ENCODE results near the gene HCK.
A peak's percentile ranks its signal among the peaks of the same experiment; 100 is the strongest.

The HCK gene

GRCh38 chr20:32050324-32050841 is 1.7 kb upstream of the HCK start:
- Histone ChIP-seq H3K4me3 (ENCODE audit: control insufficient read depth in 1 of 7, extremely low read depth in 1 of 7, insufficient read depth in 4 of 7, low read depth in 2 of 7, low read length in 6 of 7) (no peak overlapping the region), H3K27me3 (replicated peaks in 2 of 5; ENCODE audit: control insufficient read depth in 4 of 5, insufficient read depth in 5 of 5, low read length in 4 of 5) (peaks cover 0 to 7% (median 0%) of the 10 kb centered on the region in 5 experiments), H3K4me1 (ENCODE audit: control extremely low read depth in 1 of 4, control insufficient read depth in 4 of 4, insufficient read depth in 4 of 4, low read length in 3 of 4) (peaks cover 9 to 38% (median 25%) of the 10 kb centered on the region in 4 experiments), H3K36me3 (ENCODE audit: control insufficient read depth in 4 of 4, insufficient read depth in 4 of 4, low read length in 3 of 4) (peaks cover 0 to 10% (median 0%) of the 10 kb centered on the region in 4 experiments), H3K27ac (ENCODE audit: insufficient read depth in 1 of 2, low read depth in 1 of 2, low read length in 2 of 2, poor library complexity in 1 of 2, severe bottlenecking in 2 of 2) (no peak overlapping the region), H3K9me3 (ENCODE audit: control extremely low read depth in 1 of 5, control insufficient read depth in 4 of 5, insufficient read depth in 2 of 5, low read depth in 1 of 5, low read length in 4 of 5) (no peaks in the 10 kb centered on the region)
- ChIA-PET POLR2A (no interaction called here), CTCF (interaction anchor here (0.6 to 1.4 kb wide), 2 partner anchors 41 to 69 kb away, joined by 4 to 7 read pairs; no protein-coding TSS in a partner anchor)
- 100% methylated on average over 2 of the region's 4 CpGs for WGBS (ENCODE audit: insufficient coverage)
- peak in 1 of 3 donors; percentile 29 for DNase-seq

DNA sequence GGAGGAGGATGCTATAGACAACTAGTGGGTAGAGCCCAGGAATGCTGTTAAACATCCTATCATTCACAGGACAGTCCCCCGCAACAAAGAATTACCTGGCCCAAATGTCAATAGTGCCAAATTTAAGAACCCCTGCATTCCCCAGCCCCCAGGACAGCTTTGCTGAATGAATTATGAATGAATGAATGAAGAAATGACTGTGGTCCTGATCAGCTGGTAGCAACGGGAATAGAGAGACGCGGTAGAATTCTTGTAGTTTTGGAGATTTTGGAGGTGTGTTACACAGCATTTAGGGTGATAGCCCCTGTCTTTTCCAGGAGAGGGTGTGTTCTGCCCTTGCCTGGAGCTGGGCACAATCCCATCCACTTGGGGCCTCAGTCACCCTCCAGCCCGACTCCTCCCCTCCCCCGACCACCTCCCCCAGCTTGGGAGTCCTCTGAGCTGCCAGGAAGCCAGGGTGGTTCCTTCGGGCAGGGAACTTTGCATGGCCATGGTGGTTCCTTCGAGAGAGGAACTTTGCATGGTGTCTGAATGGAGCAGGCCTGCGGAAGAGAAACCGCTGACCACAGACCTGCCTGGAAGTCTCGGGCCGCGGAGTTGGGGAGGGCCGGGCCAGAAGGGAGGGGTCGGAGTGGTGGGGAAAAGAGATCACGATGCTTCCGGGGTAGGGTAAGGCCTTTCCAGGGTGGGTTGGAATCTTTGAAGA is 1.0 kb upstream of the HCK start:
- POLR2A ChIA-PET, result interaction anchor here (0.6 kb wide), 1 partner anchor 28 kb away, joined by 3 read pairs; no protein-coding TSS in a partner anchor
- 5% methylated on average over 16 of the region's 17 CpGs for WGBS (ENCODE audit: insufficient coverage)
- Histone ChIP-seq H3K4me3 (ENCODE audit: control insufficient read depth in 1 of 7, extremely low read depth in 1 of 7, insufficient read depth in 4 of 7, low read depth in 2 of 7, low read length in 6 of 7) (peak overlapping the region in 6 of 7 experiments; percentile 3 to 85 (median 78)), H3K27ac (ENCODE audit: insufficient read depth in 1 of 2, low read depth in 1 of 2, low read length in 2 of 2, poor library complexity in 1 of 2, severe bottlenecking in 2 of 2) (no peak overlapping the region), H3K4me1 (ENCODE audit: control extremely low read depth in 1 of 4, control insufficient read depth in 4 of 4, insufficient read depth in 4 of 4, low read length in 3 of 4) (peaks cover 9 to 43% (median 25%) of the 10 kb centered on the region in 4 experiments), H3K27me3 (replicated peaks in 2 of 5; ENCODE audit: control insufficient read depth in 4 of 5, insufficient read depth in 5 of 5, low read length in 4 of 5) (peaks cover 0 to 7% (median 0%) of the 10 kb centered on the region in 5 experiments), H3K9me3 (ENCODE audit: control extremely low read depth in 1 of 5, control insufficient read depth in 4 of 5, insufficient read depth in 2 of 5, low read depth in 1 of 5, low read length in 4 of 5) (no peaks in the 10 kb centered on the region), H3K36me3 (ENCODE audit: control insufficient read depth in 4 of 4, insufficient read depth in 4 of 4, low read length in 3 of 4) (peaks cover 0 to 10% (median 0%) of the 10 kb centered on the region in 4 experiments)
- DNase-seq, result peak; percentile 67 to 87 (median 85)
- CTCF ChIA-PET, result interaction anchor here (0.6 to 1.4 kb wide), 2 partner anchors 40 to 69 kb away, joined by 4 to 7 read pairs; no protein-coding TSS in a partner anchor

DNA sequence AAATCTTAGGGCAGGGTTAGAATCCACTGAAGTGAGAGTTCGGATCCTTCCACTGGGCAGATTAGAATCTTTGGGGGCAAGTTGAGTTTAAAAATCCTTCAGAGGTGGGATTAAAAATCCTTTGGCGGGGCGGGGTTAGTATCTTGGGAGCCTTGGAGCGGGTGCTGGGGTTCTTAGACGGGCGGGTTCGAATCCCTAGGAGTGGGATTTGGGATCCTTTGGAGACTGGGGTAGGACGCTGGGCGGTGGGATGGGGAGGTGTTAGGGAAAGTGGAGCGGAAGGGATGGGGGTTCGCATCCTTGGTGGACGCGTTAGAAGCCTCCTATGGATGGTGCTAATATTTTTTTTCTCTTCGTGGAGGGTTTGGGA is 337 bp upstream of the HCK start:
- H3K27ac ChIP-seq (ENCODE audit: insufficient read depth in 1 of 2, low read depth in 1 of 2, low read length in 2 of 2, poor library complexity in 1 of 2, severe bottlenecking in 2 of 2), result no peak overlapping the region
- no peak for DNase-seq
- H3K36me3 ChIP-seq (ENCODE audit: control insufficient read depth in 4 of 4, insufficient read depth in 4 of 4, low read length in 3 of 4), result peaks cover 0 to 10% (median 0%) of the 10 kb centered on the region in 4 experiments
- WGBS (ENCODE audit: insufficient coverage), result 13% methylated on average over 13 of the region's 14 CpGs
- no peaks in the 10 kb centered on the region for H3K9me3 ChIP-seq (ENCODE audit: control extremely low read depth in 1 of 5, control insufficient read depth in 4 of 5, insufficient read depth in 2 of 5, low read depth in 1 of 5, low read length in 4 of 5)
- peaks cover 9 to 47% (median 25%) of the 10 kb centered on the region in 4 experiments for H3K4me1 ChIP-seq (ENCODE audit: control extremely low read depth in 1 of 4, control insufficient read depth in 4 of 4, insufficient read depth in 4 of 4, low read length in 3 of 4)
- peak overlapping the region; percentile 3 to 85 (median 76) for H3K4me3 ChIP-seq (ENCODE audit: control insufficient read depth in 1 of 7, extremely low read depth in 1 of 7, insufficient read depth in 4 of 7, low read depth in 2 of 7, low read length in 6 of 7)
- ChIA-PET CTCF (interaction anchor here (0.8 to 1.4 kb wide), 3 partner anchors 16 to 39 kb away, joined by 3 to 7 read pairs (median 4); no protein-coding TSS in a partner anchor), POLR2A (interaction anchor here (0.6 kb wide), 2 partner anchors 10 to 28 kb away, joined by 3 read pairs; no protein-coding TSS in a partner anchor)
- peaks cover 0 to 7% (median 0%) of the 10 kb centered on the region in 5 experiments for H3K27me3 ChIP-seq (replicated peaks in 2 of 5; ENCODE audit: control insufficient read depth in 4 of 5, insufficient read depth in 5 of 5, low read length in 4 of 5)

GRCh38 chr20:32052778-32053362 is 828 bp downstream of the HCK start:
- H3K27ac ChIP-seq (ENCODE audit: insufficient read depth in 1 of 2, low read depth in 1 of 2, low read length in 2 of 2, poor library complexity in 1 of 2, severe bottlenecking in 2 of 2), result no peak overlapping the region
- peak overlapping the region in 6 of 7 experiments; percentile 25 to 85 (median 74) for H3K4me3 ChIP-seq (ENCODE audit: control insufficient read depth in 1 of 7, extremely low read depth in 1 of 7, insufficient read depth in 4 of 7, low read depth in 2 of 7, low read length in 6 of 7)
- 8% methylated on average over 12 of the region's 22 CpGs for WGBS (ENCODE audit: insufficient coverage)

GRCh38 chr20:32053648-32054047 is 1.6 kb downstream of the HCK start:
- POLR2A ChIA-PET, result interaction anchor here (1.0 kb wide), 1 partner anchor 9 kb away, joined by 3 read pairs; no protein-coding TSS in a partner anchor
- Histone ChIP-seq H3K9me3 (ENCODE audit: control extremely low read depth in 1 of 5, control insufficient read depth in 4 of 5, insufficient read depth in 2 of 5, low read depth in 1 of 5, low read length in 4 of 5) (no peaks in the 10 kb centered on the region), H3K4me1 (ENCODE audit: control extremely low read depth in 1 of 4, control insufficient read depth in 4 of 4, insufficient read depth in 4 of 4, low read length in 3 of 4) (peaks cover 9 to 59% (median 25%) of the 10 kb centered on the region in 4 experiments), H3K27ac (ENCODE audit: insufficient read depth in 1 of 2, low read depth in 1 of 2, low read length in 2 of 2, poor library complexity in 1 of 2, severe bottlenecking in 2 of 2) (no peak overlapping the region), H3K36me3 (ENCODE audit: control insufficient read depth in 4 of 4, insufficient read depth in 4 of 4, low read length in 3 of 4) (peaks cover 0 to 17% (median 0%) of the 10 kb centered on the region in 4 experiments), H3K27me3 (replicated peaks in 2 of 5; ENCODE audit: control insufficient read depth in 4 of 5, insufficient read depth in 5 of 5, low read length in 4 of 5) (peaks cover 0 to 7% (median 0%) of the 10 kb centered on the region in 5 experiments), H3K4me3 (ENCODE audit: control insufficient read depth in 1 of 7, extremely low read depth in 1 of 7, insufficient read depth in 4 of 7, low read depth in 2 of 7, low read length in 6 of 7) (no peak overlapping the region)
- 93% methylated on average over 3 of the region's 3 CpGs for WGBS (ENCODE audit: insufficient coverage)
- DNase-seq, result no peak
- CTCF ChIA-PET, result interaction anchor here (1.4 to 1.9 kb wide), 2 partner anchors 9 to 38 kb away, joined by 3 to 6 read pairs; no protein-coding TSS in a partner anchor

More at GRCh38 chr20:32052778-32053362, 828 bp downstream of the HCK start:
- DNase-seq, result peak in 2 of 3 donors; percentile 72
- H3K36me3 ChIP-seq (ENCODE audit: control insufficient read depth in 4 of 4, insufficient read depth in 4 of 4, low read length in 3 of 4), result peaks cover 0 to 16% (median 0%) of the 10 kb centered on the region in 4 experiments
- H3K27me3 ChIP-seq (replicated peaks in 2 of 5; ENCODE audit: control insufficient read depth in 4 of 5, insufficient read depth in 5 of 5, low read length in 4 of 5), result peaks cover 0 to 7% (median 0%) of the 10 kb centered on the region in 5 experiments
- ChIA-PET POLR2A (interaction anchor here (1.0 kb wide), 1 partner anchor 10 kb away, joined by 6 read pairs; no protein-coding TSS in a partner anchor), CTCF (interaction anchor here (1.2 to 1.9 kb wide), 4 partner anchors 10 to 38 kb away, joined by 3 to 6 read pairs (median 4); no protein-coding TSS in a partner anchor)
- H3K9me3 ChIP-seq (ENCODE audit: control extremely low read depth in 1 of 5, control insufficient read depth in 4 of 5, insufficient read depth in 2 of 5, low read depth in 1 of 5, low read length in 4 of 5), result no peaks in the 10 kb centered on the region
- peaks cover 9 to 57% (median 25%) of the 10 kb centered on the region in 4 experiments for H3K4me1 ChIP-seq (ENCODE audit: control extremely low read depth in 1 of 4, control insufficient read depth in 4 of 4, insufficient read depth in 4 of 4, low read length in 3 of 4)

- no peak for DNase-seq
- ChIA-PET POLR2A (no interaction called here), CTCF (interaction anchor here (1.6 to 10.8 kb wide), 3 partner anchors 15 to 34 kb away, joined by 3 to 70 read pairs (median 6); no protein-coding TSS in a partner anchor)
- Histone ChIP-seq H3K4me3 (ENCODE audit: control insufficient read depth in 1 of 7, extremely low read depth in 1 of 7, insufficient read depth in 4 of 7, low read depth in 2 of 7, low read length in 6 of 7) (no peak overlapping the region), H3K36me3 (ENCODE audit: control insufficient read depth in 4 of 4, insufficient read depth in 4 of 4, low read length in 3 of 4) (peaks cover 0 to 17% (median 0%) of the 10 kb centered on the region in 4 experiments), H3K27me3 (replicated peaks in 2 of 5; ENCODE audit: control insufficient read depth in 4 of 5, insufficient read depth in 5 of 5, low read length in 4 of 5) (peaks cover 0 to 7% (median 0%) of the 10 kb centered on the region in 5 experiments), H3K4me1 (ENCODE audit: control extremely low read depth in 1 of 4, control insufficient read depth in 4 of 4, insufficient read depth in 4 of 4, low read length in 3 of 4) (peaks cover 0 to 50% (median 11%) of the 10 kb centered on the region in 4 experiments), H3K27ac (ENCODE audit: insufficient read depth in 1 of 2, low read depth in 1 of 2, low read length in 2 of 2, poor library complexity in 1 of 2, severe bottlenecking in 2 of 2) (no peak overlapping the region), H3K9me3 (ENCODE audit: control extremely low read depth in 1 of 5, control insufficient read depth in 4 of 5, insufficient read depth in 2 of 5, low read depth in 1 of 5, low read length in 4 of 5) (no peaks in the 10 kb centered on the region)
- 95% methylated on average over 8 of the region's 10 CpGs for WGBS (ENCODE audit: insufficient coverage)
Observed at GRCh38 chr20:32056708-32057483, 4.9 kb downstream of the HCK start.
